Cardiac muscle cell (in vitro differentiated cells and primary cell): ENCODE data around the gene ITGA1. TPM values are rescaled to one million over a fixed set of nuclear protein-coding genes. Genes with fewer than 3 reads are reported as not detected.

Source experiments
- DNase-seq, 2 donors: peaks; one replicate each; pipeline versions ENCODE4 v3.0.0 to v3.0.0-alpha.2; 2010 to 2017; ENCODE audit warnings: low read depth in 1 of 2, low spot score in 1 of 2
- H3K27ac ChIP-seq: fragments of 200-600 bp; sonication (generic); 2 replicates; pipeline ENCODE4 v1.5.1; 2016
- H3K27me3 ChIP-seq: fragments of 200-600 bp; sonication (generic); 2 replicates; pipeline ENCODE4 v1.6.0; 2016; ENCODE audit warnings: control low read depth
- H3K36me3 ChIP-seq: fragments of 200-600 bp; sonication (generic); 2 replicates; pipeline ENCODE4 v1.5.1; 2016; ENCODE audit warnings: control low read depth
- H3K4me1 ChIP-seq: fragments of 200-600 bp; sonication (generic); 2 replicates; pipeline ENCODE4 v1.8.1; 2017; ENCODE audit warnings: low read depth, mild to moderate bottlenecking, mixed run types
- H3K4me3 ChIP-seq: fragments of 200-600 bp; sonication (generic); 2 replicates; pipeline ENCODE4 v1.5.1; 2016; ENCODE audit warnings: mild to moderate bottlenecking
- H3K9me3 ChIP-seq: fragments of 200-600 bp; sonication (generic); 2 replicates; pipeline ENCODE4 v1.5.1; 2017; ENCODE audit warnings: low read depth, mild to moderate bottlenecking, control low read depth
- polyA plus RNA-seq: library from polyadenylated mRNA; unstranded; fragments of >200 nt; fragmentation: Nextera tagmentation; extraction: Ambion mirVana; gene quantifications from 2 replicates; pipeline ENCODE4 v1.2.1, GENCODE V29; 2016
- total RNA-seq: library from RNA; depleted of rRNA; stranded (reverse); fragments of >200 nt; gene quantifications from 2 replicates; pipeline ENCODE4 v1.2.3, GENCODE V29; 2016
- TF ChIP-seq, protein P1 (sequence below): IDR thresholded peaks from 2 replicates; pipeline ENCODE4 v1.5.1; 2012; ENCODE audit warnings: low read depth, mild to moderate bottlenecking, low read length

The ITGA1 gene
- total and polyA plus RNA-seq, 2 experiments from 2014 or later: 2.9 to 7.3 TPM

DNA sequence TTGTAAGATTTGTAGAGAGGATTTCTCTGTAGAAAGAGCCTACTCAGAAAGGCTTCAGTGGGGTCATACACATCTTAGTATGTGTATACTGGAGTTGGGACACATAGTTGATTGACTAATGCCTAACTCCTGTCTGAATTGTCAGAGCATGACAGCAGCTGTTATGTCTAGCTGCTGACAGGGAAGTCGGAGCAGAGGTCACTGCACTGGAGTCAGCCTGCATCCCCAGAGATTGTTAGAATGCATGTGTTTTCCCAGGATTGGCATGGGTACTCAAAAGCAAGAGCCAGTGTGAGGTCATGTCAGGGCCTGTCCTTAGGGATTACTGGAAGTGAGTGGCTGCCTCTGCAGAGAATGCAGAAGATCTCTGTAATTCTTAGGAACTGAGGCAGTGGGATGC, 82.7 kb downstream of the ITGA1 start:
- Histone ChIP-seq H3K27me3 (no peaks in the 10 kb centered on the region), H3K4me3 (no peak overlapping the region), H3K9me3 (no peaks in the 10 kb centered on the region), H3K27ac (no peak overlapping the region), H3K4me1 (peaks cover 4% of the 10 kb centered on the region), H3K36me3 (no peaks in the 10 kb centered on the region)
- TF ChIP-seq, protein P1, sequence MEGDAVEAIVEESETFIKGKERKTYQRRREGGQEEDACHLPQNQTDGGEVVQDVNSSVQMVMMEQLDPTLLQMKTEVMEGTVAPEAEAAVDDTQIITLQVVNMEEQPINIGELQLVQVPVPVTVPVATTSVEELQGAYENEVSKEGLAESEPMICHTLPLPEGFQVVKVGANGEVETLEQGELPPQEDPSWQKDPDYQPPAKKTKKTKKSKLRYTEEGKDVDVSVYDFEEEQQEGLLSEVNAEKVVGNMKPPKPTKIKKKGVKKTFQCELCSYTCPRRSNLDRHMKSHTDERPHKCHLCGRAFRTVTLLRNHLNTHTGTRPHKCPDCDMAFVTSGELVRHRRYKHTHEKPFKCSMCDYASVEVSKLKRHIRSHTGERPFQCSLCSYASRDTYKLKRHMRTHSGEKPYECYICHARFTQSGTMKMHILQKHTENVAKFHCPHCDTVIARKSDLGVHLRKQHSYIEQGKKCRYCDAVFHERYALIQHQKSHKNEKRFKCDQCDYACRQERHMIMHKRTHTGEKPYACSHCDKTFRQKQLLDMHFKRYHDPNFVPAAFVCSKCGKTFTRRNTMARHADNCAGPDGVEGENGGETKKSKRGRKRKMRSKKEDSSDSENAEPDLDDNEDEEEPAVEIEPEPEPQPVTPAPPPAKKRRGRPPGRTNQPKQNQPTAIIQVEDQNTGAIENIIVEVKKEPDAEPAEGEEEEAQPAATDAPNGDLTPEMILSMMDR: no peak
- DNase-seq: peak; percentile 8 to 50

DNA sequence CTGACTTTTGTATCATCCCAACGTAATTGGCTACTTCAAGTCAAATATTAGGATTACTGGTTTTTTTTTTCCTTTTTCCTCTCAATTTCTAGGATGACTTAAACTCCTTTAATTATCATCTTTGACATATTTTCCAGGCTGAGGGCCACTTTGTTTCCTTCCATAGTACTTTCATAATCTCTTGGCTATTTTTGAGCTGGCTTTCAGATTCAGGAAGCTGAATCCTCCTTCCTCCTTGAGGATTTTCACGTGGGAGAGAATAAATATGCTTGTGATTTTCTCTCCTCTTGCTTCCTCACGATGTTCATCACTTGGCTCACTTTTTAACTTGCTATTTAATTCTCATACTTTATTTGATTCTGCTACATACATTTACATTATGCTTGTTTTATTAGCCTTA, 88.1 kb downstream of the ITGA1 start:
- Histone ChIP-seq H3K4me3 (no peak overlapping the region), H3K27ac (peak overlapping the region; percentile 34), H3K27me3 (no peaks in the 10 kb centered on the region), H3K4me1 (peaks cover 5% of the 10 kb centered on the region), H3K36me3 (no peaks in the 10 kb centered on the region), H3K9me3 (no peaks in the 10 kb centered on the region)
- peak in 1 of 2 donors; percentile 66 for DNase-seq
- TF ChIP-seq, protein P1: no peak

DNA sequence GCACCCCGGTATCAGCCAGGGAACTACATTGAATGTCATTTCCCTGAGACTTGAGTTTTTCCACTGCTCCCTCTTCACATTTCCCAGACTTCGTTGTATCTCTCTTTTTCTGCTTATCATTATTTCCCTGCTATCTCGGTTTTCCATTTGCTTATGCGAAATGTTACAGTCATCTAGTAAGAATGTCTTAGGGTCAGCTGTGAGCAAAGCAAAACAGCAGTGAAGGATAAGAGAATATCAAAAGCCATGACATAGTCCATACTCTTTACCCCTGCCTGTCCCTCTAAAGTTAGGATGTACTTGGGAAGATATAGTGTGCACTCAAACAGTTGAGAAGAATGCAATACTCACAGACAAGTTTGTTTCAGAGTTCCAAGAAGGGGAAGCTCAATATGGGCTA, 88.7 kb downstream of the ITGA1 start:
- TF ChIP-seq, protein P1: no peak
- Histone ChIP-seq H3K27ac (no peak overlapping the region), H3K36me3 (no peaks in the 10 kb centered on the region), H3K27me3 (no peaks in the 10 kb centered on the region), H3K4me1 (peaks cover 5% of the 10 kb centered on the region), H3K9me3 (no peaks in the 10 kb centered on the region), H3K4me3 (no peak overlapping the region)
- peak in 1 of 2 donors; percentile 88 for DNase-seq

DNA sequence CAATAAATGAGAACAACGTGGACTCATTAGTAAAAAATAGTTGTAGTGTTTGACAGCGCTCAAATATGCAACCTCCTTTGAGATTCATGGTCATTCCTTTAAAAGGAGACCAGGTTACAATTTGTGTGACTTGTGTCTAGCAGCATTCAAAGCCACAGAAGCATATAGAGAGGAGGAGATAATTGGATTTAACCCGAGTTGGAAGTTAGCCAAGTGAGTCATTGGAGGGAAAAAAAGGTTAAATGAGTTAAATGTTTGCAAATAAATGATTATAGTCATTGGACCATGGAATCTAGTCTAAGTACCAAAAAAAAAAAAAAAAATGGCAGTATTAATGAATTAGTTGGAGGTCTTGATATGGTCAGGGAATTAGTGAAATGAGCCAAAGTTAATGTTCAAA, 90.9 kb downstream of the ITGA1 start:
- peak in 1 of 2 donors; percentile 70 for DNase-seq
- TF ChIP-seq, protein P1: no peak
- Histone ChIP-seq H3K9me3 (no peaks in the 10 kb centered on the region), H3K27me3 (no peaks in the 10 kb centered on the region), H3K36me3 (no peaks in the 10 kb centered on the region), H3K4me3 (no peak overlapping the region), H3K4me1 (peaks cover 5% of the 10 kb centered on the region), H3K27ac (no peak overlapping the region)

DNA sequence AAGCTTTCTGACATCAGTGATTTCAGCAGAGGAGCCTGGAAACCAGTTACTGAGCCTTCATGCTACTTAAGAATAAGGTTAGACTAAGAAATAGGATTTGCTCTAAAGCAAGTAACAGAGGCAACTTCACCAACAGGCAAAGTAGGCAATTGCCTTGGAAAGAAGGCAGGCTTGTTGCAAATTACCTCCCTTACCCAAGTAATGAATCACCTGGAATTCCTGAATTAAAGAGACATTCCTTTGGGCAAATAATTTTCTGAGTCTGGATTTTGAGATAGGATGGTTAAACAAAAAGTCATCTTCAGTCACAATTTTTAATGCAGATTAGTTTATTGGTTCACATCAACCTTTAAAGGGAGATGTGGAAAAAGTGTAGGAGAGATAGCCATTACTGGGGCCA, 92.8 kb downstream of the ITGA1 start:
- Histone ChIP-seq H3K36me3 (no peaks in the 10 kb centered on the region), H3K4me3 (no peak overlapping the region), H3K27ac (no peak overlapping the region), H3K4me1 (peaks cover 5% of the 10 kb centered on the region), H3K27me3 (no peaks in the 10 kb centered on the region), H3K9me3 (no peaks in the 10 kb centered on the region)
- TF ChIP-seq, protein P1: no peak
- DNase-seq: no peak

DNA sequence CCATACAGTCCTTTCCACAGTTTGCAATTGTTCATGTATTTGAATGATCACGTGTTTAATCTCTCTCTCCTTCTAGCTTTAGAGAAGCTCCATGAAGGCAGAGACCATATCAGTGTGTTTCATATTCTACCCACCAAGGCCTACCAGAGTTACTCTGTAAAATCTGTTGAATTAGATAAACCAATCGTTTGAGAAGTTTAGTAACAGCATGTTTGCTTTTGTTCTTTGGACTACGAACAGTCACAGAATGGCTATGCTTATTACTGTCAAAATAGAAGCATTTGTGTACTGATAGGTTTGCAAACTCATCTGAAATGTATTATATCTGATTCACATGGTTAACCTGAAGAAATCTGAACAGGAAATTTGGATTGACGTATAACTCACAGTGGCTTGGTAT, 93.8 kb downstream of the ITGA1 start:
- H3K9me3 ChIP-seq: no peaks in the 10 kb centered on the region
- DNase-seq: no peak
- H3K36me3 ChIP-seq: no peaks in the 10 kb centered on the region
- peaks cover 1% of the 10 kb centered on the region for H3K4me1 ChIP-seq
- H3K27me3 ChIP-seq: no peaks in the 10 kb centered on the region
- H3K27ac ChIP-seq: no peak overlapping the region
- TF ChIP-seq, protein P1: no peak
- H3K4me3 ChIP-seq: no peak overlapping the region
